GM23248 (cell line): ENCODE results near the gene ZNF319. TPM values are rescaled to one million over a fixed set of nuclear protein-coding genes. Genes with fewer than 3 reads are reported as not detected.

ENCODE experiments used
- DNase-seq: peaks from one replicate; pipeline ENCODE4 v3.0.0-alpha.2; 2015
- H2AFZ ChIP-seq: fragments of 200-600 bp; sonication (generic); 2 replicates; pipeline ENCODE4 v1.6.1; 2016; ENCODE audit warnings: antibody characterized with exemption
- H3F3A ChIP-seq: fragments of 200-600 bp; sonication (generic); 2 replicates; pipeline ENCODE4 v1.6.1; 2016; ENCODE audit warnings: mild to moderate bottlenecking, antibody characterized with exemption, mixed run types; ENCODE audit not compliant: insufficient read depth
- H3K27ac ChIP-seq: fragments of 200-600 bp; sonication (generic); 2 replicates; pipeline ENCODE4 v1.5.1; 2016; ENCODE audit warnings: mild to moderate bottlenecking
- H3K27me3 ChIP-seq: fragments of 200-600 bp; sonication (generic); replicated peaks from 2 replicates; pipeline ENCODE4 v1.6.1; 2016; ENCODE audit warnings: mild to moderate bottlenecking; ENCODE audit not compliant: insufficient read depth
- H3K36me3 ChIP-seq: fragments of 200-600 bp; sonication (generic); 2 replicates; pipeline ENCODE4 v1.6.1; 2016; ENCODE audit warnings: low read depth, mild to moderate bottlenecking
- H3K4me1 ChIP-seq: fragments of 200-600 bp; sonication (generic); 2 replicates; pipeline ENCODE4 v1.6.1; 2016; ENCODE audit warnings: mild to moderate bottlenecking; ENCODE audit not compliant: insufficient read depth
- H3K4me2 ChIP-seq: fragments of 200-600 bp; sonication (generic); one replicate; pipeline ENCODE4 v1.6.1; 2016; ENCODE audit warnings: mild to moderate bottlenecking; ENCODE audit not compliant: unreplicated experiment
- H3K4me3 ChIP-seq: fragments of 200-600 bp; sonication (generic); 2 replicates; pipeline ENCODE4 v1.5.1; 2016; ENCODE audit warnings: mild to moderate bottlenecking
- H3K79me2 ChIP-seq: fragments of 200-600 bp; sonication (generic); 2 replicates; pipeline ENCODE4 v1.6.1; 2016; ENCODE audit warnings: mild to moderate bottlenecking; ENCODE audit not compliant: insufficient read depth
- H3K9ac ChIP-seq: fragments of 200-600 bp; sonication (generic); 2 replicates; pipeline ENCODE4 v1.6.1; 2016; ENCODE audit warnings: mild to moderate bottlenecking
- H3K9me2 ChIP-seq: fragments of 200-600 bp; sonication (generic); 2 replicates; pipeline ENCODE4 v1.6.1; 2016; ENCODE audit warnings: mixed run types, mild to moderate bottlenecking, moderate library complexity; ENCODE audit not compliant: insufficient read depth
- H3K9me3 ChIP-seq: fragments of 200-600 bp; sonication (generic); one replicate; pipeline ENCODE4 v1.6.1; 2017; ENCODE audit warnings: low read depth
- H4K20me1 ChIP-seq: fragments of 200-600 bp; sonication (generic); 2 replicates; pipeline ENCODE4 v1.6.0; 2016; ENCODE audit not compliant: insufficient read depth
- EZH2 ChIP-seq: fragments of 200-600 bp; sonication (generic); IDR thresholded peaks from 2 replicates; pipeline ENCODE4 v1.6.1; 2018; ENCODE audit warnings: antibody characterized with exemption, mild to moderate bottlenecking; ENCODE audit not compliant: insufficient read depth, poor library complexity, severe bottlenecking
- EZH2phosphoT487 ChIP-seq: fragments of 200-600 bp; sonication (generic); IDR thresholded peaks from 2 replicates; pipeline ENCODE4 v1.6.1; 2018; ENCODE audit warnings: antibody characterized with exemption, moderate library complexity, mild to moderate bottlenecking, low read depth; ENCODE audit not compliant: insufficient read depth
- WGBS, 2 experiments: methylation state at CpG; one replicate each; pipeline ENCODE4 v1.1.6; 2015 to 2017; ENCODE audit warnings: low lambda C conversion rate in 2 of 2, low coverage in 1 of 2; ENCODE audit errors: missing lambda C conversion rate in 2 of 2; 5-methylcytosine and 5-hydroxymethylcytosine counted together
- in situ Hi-C: fragments of 300-500 bp; cut with MboI; formaldehyde crosslinking; loops from 2 replicates; pipeline ENCODE4 v1.15.0; 2020
- polyA plus RNA-seq: library from polyadenylated mRNA; unstranded; fragments of >200 nt; fragmentation: Nextera tagmentation; extraction: Ambion mirVana; gene quantifications from 2 replicates; pipeline ENCODE4 v1.2.1, GENCODE V29; 2016
- total RNA-seq: library from RNA; depleted of rRNA; stranded (reverse); fragments of >200 nt; shearing (Covaris generic); gene quantifications from 2 replicates; pipeline ENCODE4 v1.2.3, GENCODE V29; 2014

The ZNF319 gene
- total and polyA plus RNA-seq, 2 experiments from 2014 or later, result 4.6 to 8.2 TPM

GRCh38 chr16:58013201-58013956, 12.9 kb upstream of the ZNF319 start:
- Histone ChIP-seq H3K4me3 (no peak overlapping the region), H3K27me3 (no peaks in the 10 kb centered on the region), H3K9ac (no peak overlapping the region), H3K79me2 (0 out of 2 replicates have a peak, but pooled peaks cover 2% of the 10 kb centered on the region), H3K27ac (no peak overlapping the region), H3K9me2 (no peaks in the 10 kb centered on the region), H2AFZ (no peak overlapping the region), H3K9me3 (no peaks in the 10 kb centered on the region), H4K20me1 (no peaks in the 10 kb centered on the region), H3F3A (0 out of 2 replicates have a peak, but pooled peaks cover 5% of the 10 kb centered on the region), H3K36me3 (peaks cover 6% of the 10 kb centered on the region; the same call in 1 of the 2 replicates), H3K4me2 (no peak overlapping the region), H3K4me1 (0 out of 2 replicates have a peak, but pooled peaks cover 15% of the 10 kb centered on the region)
- no peak for TF ChIP-seq EZH2
- no peak for TF ChIP-seq EZH2phosphoT487
- in situ Hi-C loops, result loop anchor here (25.0 kb wide), 1 partner anchor 474 kb away; no protein-coding TSS in a partner anchor
- 79 to 82% methylated on average over 7 to 9 of the region's 9 CpGs for WGBS, 2 experiments
- DNase-seq, result no peak

GRCh38 chr16:58012481-58012880, 12.0 kb upstream of the ZNF319 start:
- Histone ChIP-seq H3K4me2 (no peak overlapping the region), H2AFZ (no peak overlapping the region), H3F3A (0 out of 2 replicates have a peak, but pooled peaks cover 3% of the 10 kb centered on the region), H3K9ac (no peak overlapping the region), H3K79me2 (peaks cover 8% of the 10 kb centered on the region; the same call in 1 of the 2 replicates), H3K36me3 (peaks cover 6% of the 10 kb centered on the region; the same call in 1 of the 2 replicates), H3K27ac (no peak overlapping the region), H4K20me1 (no peaks in the 10 kb centered on the region), H3K27me3 (no peaks in the 10 kb centered on the region), H3K9me2 (no peaks in the 10 kb centered on the region), H3K9me3 (no peaks in the 10 kb centered on the region), H3K4me1 (0 out of 2 replicates have a peak, but pooled peaks cover 15% of the 10 kb centered on the region), H3K4me3 (no peak overlapping the region)
- no peak for DNase-seq
- in situ Hi-C loops, result loop anchor here (25.0 kb wide), 1 partner anchor 475 kb away; no protein-coding TSS in a partner anchor
- 92% methylated on average over 9 of the region's 9 CpGs for WGBS, 2 experiments
- TF ChIP-seq EZH2, result no peak
- no peak for TF ChIP-seq EZH2phosphoT487

- Histone ChIP-seq H4K20me1 (no peaks in the 10 kb centered on the region), H3K9me3 (no peaks in the 10 kb centered on the region), H3K4me3 (no peak overlapping the region), H3F3A (no peaks in the 10 kb centered on the region), H3K4me1 (0 out of 2 replicates have a peak, but pooled peaks cover 8% of the 10 kb centered on the region), H3K9ac (no peak overlapping the region), H2AFZ (no peak overlapping the region), H3K9me2 (no peaks in the 10 kb centered on the region), H3K79me2 (peaks cover 16% of the 10 kb centered on the region; the same call in 1 of the 2 replicates), H3K36me3 (peaks cover 6% of the 10 kb centered on the region; the same call in 1 of the 2 replicates), H3K4me2 (no peak overlapping the region), H3K27me3 (no peaks in the 10 kb centered on the region), H3K27ac (no peak overlapping the region)
- WGBS, 2 experiments, result 81 to 89% methylated on average over 3 of the region's 3 CpGs
- TF ChIP-seq EZH2 (no peak), EZH2phosphoT487 (no peak)
- in situ Hi-C loops, result loop anchor here (25.0 kb wide), 1 partner anchor 476 kb away; no protein-coding TSS in a partner anchor
- DNase-seq, result peak; percentile 72
These were observed 11.2 kb upstream of the ZNF319 start for GRCh38 chr16:58011652-58012051.

- TF ChIP-seq EZH2 (no peak), EZH2phosphoT487 (no peak)
- Histone ChIP-seq H3K4me3 (no peak overlapping the region), H3K9ac (no peak overlapping the region), H3K9me3 (no peaks in the 10 kb centered on the region), H3K4me2 (no peak overlapping the region), H3F3A (no peaks in the 10 kb centered on the region), H3K79me2 (peaks cover 23% of the 10 kb centered on the region; the same call in 1 of the 2 replicates), H3K36me3 (peaks cover 7% of the 10 kb centered on the region; the same call in 1 of the 2 replicates), H3K4me1 (0 out of 2 replicates have a peak, but pooled peaks cover 8% of the 10 kb centered on the region), H2AFZ (no peak overlapping the region), H3K27me3 (no peaks in the 10 kb centered on the region), H3K9me2 (no peaks in the 10 kb centered on the region), H4K20me1 (no peaks in the 10 kb centered on the region), H3K27ac (no peak overlapping the region)
- in situ Hi-C loops, result loop anchor here (25.0 kb wide), 1 partner anchor 476 kb away; no protein-coding TSS in a partner anchor
- no peak for DNase-seq
- 96% methylated on average over 3 of the region's 3 CpGs for WGBS, 2 experiments
These were observed 10.4 kb upstream of the ZNF319 start for GRCh38 chr16:58010886-58011285.
